A204.1 (cell line): ENCODE measurements around the gene POLE3.
"Not testable (repeated sequence)": the region's sequence is repeated elsewhere in the genome, so short reads cannot be mapped to it uniquely, and the experiment has no call there.

Experiments
- FAIRE-seq: peaks from 2 replicates; lab custom pipeline; 2012; peaks lifted over from hg19 to GRCh38; lab: Jason Lieb, UNC

POLE3 gene

GRCh38 chr9:113375057-113376023 lies 35.1 kb downstream of the POLE3 start:
- no peak for FAIRE-seq

- no peak for FAIRE-seq
Observed at GRCh38 chr9:113373676-113374392, 36.6 kb downstream of the POLE3 start.

GRCh38 chr9:113373256-113373655 lies 37.2 kb downstream of the POLE3 start:
- no peak for FAIRE-seq

GRCh38 chr9:113372059-113372458 lies 38.4 kb downstream of the POLE3 start:
- FAIRE-seq, result no peak

- FAIRE-seq, result no peak
Observed at GRCh38 chr9:113370806-113371325, 39.6 kb downstream of the POLE3 start.

- FAIRE-seq, result no peak
Observed at GRCh38 chr9:113369855-113370140, 40.7 kb downstream of the POLE3 start.

- FAIRE-seq, result no peak
Observed at GRCh38 chr9:113368982-113369854, 41.3 kb downstream of the POLE3 start.

GRCh38 chr9:113368348-113368981 lies 42.0 kb downstream of the POLE3 start:
- no peak for FAIRE-seq

- not testable (repeated sequence) for FAIRE-seq
Observed at GRCh38 chr9:113365652-113366051, 44.8 kb downstream of the POLE3 start.

GRCh38 chr9:113364951-113365350 lies 45.5 kb downstream of the POLE3 start:
- FAIRE-seq, result no peak

- FAIRE-seq, result no peak
Observed at GRCh38 chr9:113363336-113363735, 47.1 kb downstream of the POLE3 start.

- FAIRE-seq, result no peak
Observed at GRCh38 chr9:113361304-113362018, 49.0 kb downstream of the POLE3 start.

GRCh38 chr9:113360242-113360842 lies 50.1 kb downstream of the POLE3 start:
- no peak for FAIRE-seq

- no peak for FAIRE-seq
Observed at GRCh38 chr9:113359385-113359784, 51.1 kb downstream of the POLE3 start.
